GM19239 (cell line): ENCODE data around the gene DPP9.
"Not testable (repeated sequence)": the region's sequence is repeated elsewhere in the genome, so short reads cannot be mapped to it uniquely, and the experiment has no call there.

Experiments
- DNase-seq: peaks from one replicate; pipeline ENCODE4 v3.0.0; 2011; ENCODE audit warnings: low spot score; ENCODE audit not compliant: insufficient read length
- FAIRE-seq: peaks from 2 replicates; lab custom pipeline; 2011; peaks lifted over from hg19 to GRCh38; lab: Jason Lieb, UNC

Gene DPP9

GRCh38 chr19:4742723-4743646 lies 19.3 kb upstream of the DPP9 start:
- no peak for FAIRE-seq

DNA sequence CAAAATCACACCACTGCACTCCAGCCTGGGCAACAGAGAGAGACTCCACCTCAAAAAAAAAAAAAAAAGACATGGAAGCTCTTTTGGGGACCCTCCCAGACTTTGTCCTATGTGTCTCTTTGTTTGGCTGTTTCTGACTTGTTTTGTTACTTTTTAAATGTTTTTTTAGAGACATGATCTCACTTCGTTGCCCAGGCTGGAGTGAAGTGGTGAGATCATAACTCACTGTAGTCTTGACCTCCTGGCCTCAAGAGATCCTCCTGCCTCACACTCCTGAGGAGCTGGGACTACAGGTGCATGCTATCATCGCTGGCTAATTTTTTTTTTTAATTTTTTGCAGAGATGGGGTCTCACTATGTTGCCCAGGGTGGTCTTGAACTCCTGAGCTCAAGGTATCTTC lies 16.4 kb upstream of the DPP9 start:
- DNase-seq (no peak), FAIRE-seq (no peak)

More at GRCh38 chr19:4742723-4743646, 19.3 kb upstream of the DPP9 start:
- DNase-seq = no peak

- DNase-seq (no peak), FAIRE-seq (no peak)
Measured at GRCh38 chr19:4738734-4739133, 15.1 kb upstream of the DPP9 start.

DNA sequence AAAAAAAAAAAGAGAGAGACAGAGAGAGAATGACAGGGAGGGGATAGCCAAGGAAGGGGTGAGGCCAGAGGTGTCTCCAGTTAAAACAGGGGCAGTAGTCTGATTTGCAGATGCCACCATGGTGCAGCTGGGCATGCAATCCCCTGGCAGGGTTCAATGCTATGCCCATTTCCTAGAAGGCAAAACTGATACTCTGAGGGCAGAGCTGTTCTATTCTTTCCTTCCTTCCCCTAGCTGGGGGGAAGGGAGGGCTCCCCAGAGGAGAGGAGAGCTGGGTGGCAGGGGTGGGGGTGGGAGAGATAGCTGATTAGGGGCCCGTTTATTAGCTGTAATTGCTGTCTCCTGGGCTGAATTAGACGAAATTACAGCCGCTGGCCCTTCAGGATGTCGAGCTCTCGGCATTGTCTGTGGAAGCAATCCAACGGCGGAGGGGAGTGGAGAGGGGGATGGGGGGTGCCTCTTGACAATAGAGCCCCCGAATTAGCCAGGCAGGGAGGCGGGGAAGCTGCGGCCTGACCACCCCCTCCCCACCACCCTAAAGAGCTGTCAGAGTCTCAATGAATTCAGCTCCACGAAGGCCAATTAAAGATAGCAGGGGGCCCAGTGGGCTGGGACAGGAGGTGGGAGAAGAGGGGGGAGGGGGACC lies 14.4 kb upstream of the DPP9 start:
- no peak for DNase-seq
- FAIRE-seq = no peak

- DNase-seq = no peak
- FAIRE-seq = no peak
Measured at GRCh38 chr19:4733755-4734345, 10.2 kb upstream of the DPP9 start.

GRCh38 chr19:4732680-4733114 lies 9.1 kb upstream of the DPP9 start:
- peak; percentile 92 for FAIRE-seq

DNA sequence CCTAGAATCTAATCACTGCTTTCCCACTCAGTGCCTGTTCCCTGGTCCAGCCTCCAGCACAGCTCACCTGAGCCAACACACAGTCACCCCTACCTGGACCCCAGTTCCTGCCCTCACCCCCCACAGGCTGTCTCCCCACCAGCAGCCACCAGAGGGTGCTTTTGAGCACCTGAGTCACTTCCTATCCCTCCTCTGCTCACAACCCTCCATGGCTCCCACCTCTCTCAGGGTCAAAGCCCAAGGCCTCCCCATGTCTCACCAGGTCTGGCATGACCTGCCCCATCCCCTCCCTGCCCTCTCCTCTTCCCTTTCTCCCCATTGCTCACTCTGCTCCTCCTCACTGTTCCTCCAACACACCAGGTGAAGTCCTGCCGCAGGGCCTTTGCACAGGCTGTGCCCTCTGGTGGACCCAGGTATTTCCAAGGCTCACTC lies 7.1 kb upstream of the DPP9 start:
- FAIRE-seq (no peak), DNase-seq (no peak)

More at GRCh38 chr19:4732680-4733114, 9.1 kb upstream of the DPP9 start:
- peak; percentile 73 for DNase-seq

DNA sequence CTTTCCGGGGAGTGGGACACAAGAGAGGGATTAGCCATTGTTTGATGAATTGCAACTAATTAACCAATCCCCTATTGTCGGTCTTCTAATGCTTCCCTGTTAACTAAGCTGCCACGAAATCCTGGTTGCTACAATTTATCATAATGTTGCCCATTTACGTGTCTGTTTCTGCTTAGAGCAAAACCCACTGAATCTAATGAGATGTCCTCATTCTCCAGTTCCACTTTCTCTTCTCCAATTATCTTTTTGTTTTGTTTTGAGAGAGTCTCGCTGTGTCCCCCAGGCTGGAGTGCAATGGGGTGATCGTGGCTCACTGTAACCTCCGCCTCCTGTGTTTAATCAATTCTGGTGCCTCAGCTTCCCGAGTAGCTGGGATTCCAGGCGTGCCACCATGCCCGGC lies 5.2 kb upstream of the DPP9 start:
- no peak for FAIRE-seq
- no peak for DNase-seq

DNA sequence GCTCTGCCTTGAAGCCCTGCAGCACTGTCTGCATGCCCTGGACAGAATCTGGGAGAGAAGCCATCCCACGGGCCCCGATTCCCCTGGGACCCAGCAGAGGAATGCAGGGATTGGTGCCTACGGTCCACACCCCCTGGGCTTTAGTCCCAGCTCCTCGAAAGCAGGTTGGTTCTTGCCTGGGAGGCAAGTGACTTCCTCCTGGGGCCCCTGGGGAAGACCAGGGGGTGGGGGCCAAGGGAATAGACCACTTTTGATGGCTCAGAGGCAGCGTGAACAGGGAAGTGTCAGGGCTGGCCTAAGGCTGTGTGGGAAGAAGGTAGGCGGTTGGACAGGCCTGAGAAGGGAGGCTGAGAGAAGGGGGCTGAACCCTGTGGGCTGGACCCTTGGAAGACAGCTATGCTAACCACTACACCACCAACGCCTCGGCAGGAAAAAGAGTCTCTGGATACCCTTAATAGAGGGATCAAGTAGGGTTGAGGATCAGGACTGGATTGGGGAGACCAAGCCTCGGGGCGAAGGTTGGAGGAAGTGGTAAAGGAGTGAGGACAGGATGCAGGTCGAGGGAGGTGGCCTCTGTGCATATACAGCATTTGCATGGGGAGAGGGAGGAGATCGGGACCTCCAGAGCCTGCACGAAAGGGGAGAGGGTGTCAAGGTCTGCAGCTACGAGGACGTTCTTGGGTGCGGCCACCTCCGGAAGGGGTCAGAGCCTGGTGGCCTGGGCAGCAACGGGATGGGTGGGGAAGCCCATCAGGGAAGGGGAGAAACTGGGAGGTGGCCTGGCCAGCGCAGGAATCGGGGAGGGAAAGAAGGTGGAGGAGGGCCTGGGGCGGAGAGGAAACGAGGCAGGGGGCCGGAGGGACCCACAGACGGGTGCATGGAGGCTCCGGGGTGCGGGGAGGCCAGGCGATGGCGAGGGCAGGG lies 709 bp downstream of the DPP9 start:
- DNase-seq (no peak), FAIRE-seq (peak; percentile 83)

GRCh38 chr19:4721196-4721595 lies 2.4 kb downstream of the DPP9 start:
- FAIRE-seq (no peak), DNase-seq (no peak)

- no peak for DNase-seq
- no peak for FAIRE-seq
Measured at GRCh38 chr19:4720037-4720700, 3.5 kb downstream of the DPP9 start.

DNA sequence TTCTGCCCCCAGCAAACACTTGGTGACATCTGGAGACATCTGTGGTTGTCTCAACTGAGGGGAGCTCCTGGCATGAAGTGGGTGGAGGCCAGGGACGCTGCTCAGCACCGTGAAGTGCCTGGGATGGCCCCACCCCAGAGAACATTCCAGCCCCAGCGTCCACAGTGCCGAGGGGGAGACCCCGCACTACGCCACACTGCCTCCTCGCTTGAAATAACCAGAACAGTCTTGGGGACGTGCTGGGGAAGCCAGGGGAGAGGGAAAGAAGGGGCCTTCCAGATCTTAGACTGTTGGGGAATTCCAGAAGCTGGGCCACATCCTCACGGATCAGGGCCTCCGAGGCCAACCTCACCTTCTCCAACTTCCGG lies 4.2 kb downstream of the DPP9 start:
- no peak for DNase-seq
- no peak for FAIRE-seq

DNA sequence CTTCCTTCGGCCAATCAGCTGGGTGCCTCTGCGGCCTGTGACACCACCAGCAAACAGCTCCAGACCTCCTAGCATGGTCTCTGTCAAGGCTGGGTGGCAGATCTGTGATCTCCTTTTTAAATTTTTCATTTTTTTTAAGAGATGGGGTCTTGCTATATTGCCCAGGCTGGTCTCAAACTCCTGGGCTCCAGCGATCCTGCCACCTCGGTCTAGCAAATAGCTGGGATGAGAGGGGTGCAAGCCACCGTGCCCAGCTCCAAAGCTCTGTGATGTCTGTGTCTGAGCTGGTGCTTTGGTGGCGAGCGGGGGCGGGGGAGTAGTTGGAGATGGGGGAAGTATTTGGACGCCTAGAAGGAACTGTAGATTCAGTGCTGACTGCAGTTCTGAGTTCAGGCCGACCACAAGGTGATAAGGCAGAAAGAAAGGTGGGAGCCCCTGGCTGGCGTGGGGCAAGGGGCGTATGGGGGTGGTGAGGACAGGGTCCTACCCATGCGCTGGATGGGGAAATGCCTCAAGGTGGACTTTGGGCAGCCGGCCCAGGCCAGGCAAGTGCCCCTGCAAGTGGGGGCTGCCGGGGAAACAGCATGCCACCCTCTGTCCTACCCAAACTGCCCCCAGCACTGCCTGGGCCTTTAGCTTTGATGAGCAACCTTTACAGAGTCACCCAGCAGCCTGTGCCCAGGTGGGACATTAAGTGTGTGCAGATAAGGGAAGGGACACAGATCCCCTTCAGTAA lies 5.5 kb downstream of the DPP9 start:
- DNase-seq (no peak), FAIRE-seq (no peak)

DNA sequence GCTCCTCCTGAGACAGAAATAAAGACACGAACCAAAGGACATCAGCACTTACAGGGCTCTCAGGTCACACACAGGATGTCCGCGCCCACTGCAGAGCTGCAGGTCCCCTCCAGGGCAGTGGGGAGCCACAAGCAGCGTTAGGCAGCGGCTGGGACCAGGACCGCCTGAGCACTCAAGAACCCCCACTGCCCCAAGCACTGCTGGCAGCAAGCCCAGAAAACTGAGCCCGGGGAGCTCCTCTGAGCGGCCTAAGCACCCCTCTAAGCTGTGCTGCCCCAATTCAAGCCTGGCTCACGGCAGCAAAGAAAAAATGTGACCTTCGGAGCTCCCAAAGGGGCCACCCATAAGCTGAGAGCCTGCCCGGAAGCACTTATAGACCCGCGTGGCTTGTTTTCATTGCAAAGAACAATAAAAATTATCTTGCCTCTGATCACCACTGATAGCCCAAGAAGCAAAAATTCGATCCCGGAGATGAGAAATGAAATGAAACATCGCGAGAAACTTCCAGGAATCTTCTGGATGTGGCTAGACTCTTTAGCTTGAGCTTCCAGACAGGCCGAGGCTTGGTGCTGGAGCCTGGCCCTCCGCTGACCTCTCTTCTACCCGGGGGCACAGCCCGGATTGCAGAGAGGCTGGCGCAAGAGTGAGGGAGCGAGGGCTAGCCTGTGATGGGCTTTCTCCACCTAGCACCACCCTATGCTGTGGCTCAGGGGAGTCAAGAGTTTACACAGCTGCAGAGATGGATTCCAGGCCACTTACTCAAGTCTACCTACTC lies 6.3 kb downstream of the DPP9 start:
- FAIRE-seq (no peak), DNase-seq (no peak)

DNA sequence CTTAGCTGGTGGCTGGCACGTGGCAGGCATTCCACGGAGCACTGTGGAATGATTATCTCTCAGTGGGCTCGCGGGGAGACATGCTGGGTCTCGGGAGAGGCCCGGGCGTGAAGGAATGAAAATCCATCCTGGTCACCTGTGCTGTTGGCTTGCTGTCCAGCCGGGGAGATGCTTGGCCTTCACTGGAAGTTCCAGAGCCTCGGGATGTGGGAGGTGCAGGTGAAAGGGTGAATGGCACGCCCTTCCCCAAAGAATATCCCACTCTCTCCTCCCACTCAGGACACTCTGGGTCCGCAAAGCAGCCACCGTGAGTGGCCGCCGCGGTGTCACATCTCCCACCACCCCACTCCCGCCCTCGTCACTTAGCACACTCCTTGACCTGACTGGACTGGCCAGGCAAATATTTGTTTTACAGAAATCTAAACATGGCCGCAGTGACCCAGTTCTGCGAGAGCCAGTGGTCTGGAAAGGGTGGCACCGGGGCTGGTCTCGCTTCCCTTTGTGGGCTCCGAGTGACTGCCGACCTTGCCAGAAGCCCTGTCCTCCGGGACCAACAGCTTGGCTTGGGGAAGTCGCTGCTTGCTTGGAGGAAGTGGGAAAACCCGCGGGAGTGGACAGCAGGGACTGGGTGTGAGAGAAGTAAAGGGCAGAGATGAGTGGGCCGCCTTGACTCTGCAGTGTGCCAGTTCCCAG lies 8.0 kb downstream of the DPP9 start:
- FAIRE-seq (no peak), DNase-seq (no peak)

- not testable (repeated sequence) for DNase-seq, FAIRE-seq
Measured at GRCh38 chr19:4715178-4715528, 8.5 kb downstream of the DPP9 start.

GRCh38 chr19:4714016-4714415 lies 9.6 kb downstream of the DPP9 start:
- FAIRE-seq = no peak
- no peak for DNase-seq
